Activated CD8-positive, alpha-beta memory T cell treated with anti-CD3 and anti-CD28 coated beads, Interleukin-2, amount 50 U/mL, for 48 hours (primary cell): ENCODE results near the gene TUBG1.
A peak's percentile ranks its signal among the peaks of the same experiment; 100 is the strongest.

Experiments used
- DNase-seq: peaks from one replicate; pipeline ENCODE4 v3.0.0-alpha.2; 2020

TUBG1 gene

GRCh38 chr17:42609182-42609813 is at the start of gene TUBG1, which contains the start of gene RETREG3:
Gene TUBG1 (plus strand): TSS chr17:42609683. CDS start chr17:42609738, 55 bp downstream.
Gene RETREG3 (minus strand): TSS chr17:42609374. CDS start chr17:42609324, 50 bp downstream.
- peak; percentile 99 for DNase-seq

GRCh38 chr17:42560246-42560645 is 49.2 kb upstream of the TUBG1 start:
- no peak for DNase-seq

- peak; percentile 96 for DNase-seq
Observed at GRCh38 chr17:42561897-42562387, 47.5 kb upstream of the TUBG1 start, which contains the start of gene COASY. Gene COASY (plus strand): TSS chr17:42562148. CDS start chr17:42562623, 475 bp downstream.

DNA sequence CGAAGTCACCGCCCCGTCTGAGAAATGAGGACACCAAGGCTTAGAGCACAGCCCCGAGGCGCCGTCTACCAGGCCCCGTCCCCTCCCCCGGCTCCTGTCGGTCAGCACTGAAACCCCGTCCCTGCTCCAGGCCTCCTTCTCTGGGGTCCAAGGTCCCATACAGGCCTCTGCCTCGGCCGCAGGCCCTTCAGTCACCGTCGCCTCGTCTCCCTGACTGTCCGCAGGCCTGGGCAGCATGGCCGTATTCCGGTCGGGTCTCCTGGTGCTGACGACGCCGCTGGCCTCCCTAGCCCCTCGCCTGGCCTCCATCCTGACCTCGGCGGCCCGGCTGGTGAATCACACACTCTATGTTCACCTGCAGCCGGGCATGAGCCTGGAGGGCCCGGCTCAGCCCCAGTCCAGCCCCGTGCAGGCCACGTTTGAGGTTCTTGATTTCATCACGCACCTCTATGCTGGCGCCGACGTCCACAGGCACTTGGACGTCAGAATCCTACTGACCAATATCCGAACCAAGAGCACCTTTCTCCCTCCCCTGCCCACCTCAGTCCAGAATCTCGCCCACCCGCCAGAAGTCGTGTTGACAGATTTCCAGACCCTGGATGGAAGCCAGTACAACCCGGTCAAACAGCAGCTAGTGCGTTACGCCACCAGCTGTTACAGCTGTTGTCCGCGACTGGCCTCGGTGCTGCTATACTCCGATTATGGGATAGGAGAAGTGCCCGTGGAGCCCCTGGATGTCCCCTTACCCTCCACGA is 46.9 kb upstream of the TUBG1 start:
- no peak for DNase-seq

DNA sequence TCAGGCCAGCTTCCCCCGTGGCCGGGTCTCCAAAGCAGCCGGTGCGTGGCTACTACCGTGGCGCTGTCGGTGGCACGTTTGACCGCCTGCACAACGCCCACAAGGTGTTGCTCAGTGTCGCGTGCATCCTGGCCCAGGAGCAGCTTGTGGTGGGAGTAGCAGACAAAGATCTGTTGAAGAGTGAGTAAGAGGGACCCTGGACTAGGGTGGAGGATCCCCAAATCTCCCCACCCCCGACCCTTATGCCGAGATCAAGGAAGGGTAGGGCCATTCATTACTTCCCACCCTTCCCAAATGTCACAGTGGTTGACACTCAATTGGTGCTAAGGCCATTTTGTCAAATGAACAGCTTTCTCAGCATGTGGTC is 46.4 kb upstream of the TUBG1 start:
- no peak for DNase-seq

DNA sequence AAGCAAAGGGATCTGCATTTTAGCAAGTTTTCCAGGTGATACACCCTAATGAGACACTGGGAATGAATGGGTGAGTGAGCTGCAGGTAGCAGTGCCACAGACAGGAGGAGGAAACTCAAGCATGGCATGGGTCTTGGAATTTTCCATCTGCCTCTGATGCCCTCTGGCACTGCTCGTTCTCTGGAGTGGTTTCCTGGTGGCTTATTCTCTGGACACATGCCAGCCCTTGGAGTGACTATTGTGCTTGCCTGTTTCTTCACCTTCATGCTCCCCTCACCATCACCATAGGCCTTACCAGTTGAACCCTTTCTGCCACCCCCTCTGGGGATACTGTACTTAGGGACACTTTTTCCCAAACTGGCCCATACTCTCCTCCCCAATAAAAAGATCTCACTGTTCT is 45.9 kb upstream of the TUBG1 start:
- no peak for DNase-seq

GRCh38 chr17:42563950-42564349 is 45.5 kb upstream of the TUBG1 start:
- no peak for DNase-seq

DNA sequence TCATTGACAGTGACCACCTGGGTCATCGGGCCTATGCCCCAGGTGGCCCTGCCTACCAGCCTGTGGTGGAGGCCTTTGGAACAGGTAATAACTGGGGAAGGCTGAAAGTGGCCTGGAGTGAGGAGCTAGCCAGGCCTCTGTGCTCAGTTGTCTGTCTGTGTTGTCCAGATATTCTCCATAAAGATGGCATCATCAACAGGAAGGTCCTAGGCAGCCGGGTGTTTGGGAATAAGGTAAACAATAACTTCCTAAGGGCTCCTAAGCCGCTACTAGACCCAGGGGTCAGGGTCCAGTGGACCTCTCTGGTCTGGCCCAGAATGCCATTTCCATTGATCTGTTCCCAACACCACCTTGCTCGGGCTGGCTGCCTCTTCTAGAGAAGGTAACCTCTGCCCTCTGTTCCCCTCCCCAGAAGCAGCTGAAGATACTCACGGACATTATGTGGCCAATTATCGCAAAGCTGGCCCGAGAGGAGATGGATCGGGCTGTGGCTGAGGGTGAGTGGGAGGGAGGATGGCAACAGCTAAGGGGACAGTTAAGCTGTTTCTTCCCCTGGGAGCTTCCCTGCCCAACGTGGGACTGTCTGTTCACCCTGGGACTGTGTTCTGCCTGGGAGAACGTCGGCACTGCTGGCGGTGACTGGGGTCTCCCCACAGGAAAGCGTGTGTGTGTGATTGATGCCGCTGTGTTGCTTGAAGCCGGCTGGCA is 44.5 kb upstream of the TUBG1 start:
- no peak for DNase-seq

DNA sequence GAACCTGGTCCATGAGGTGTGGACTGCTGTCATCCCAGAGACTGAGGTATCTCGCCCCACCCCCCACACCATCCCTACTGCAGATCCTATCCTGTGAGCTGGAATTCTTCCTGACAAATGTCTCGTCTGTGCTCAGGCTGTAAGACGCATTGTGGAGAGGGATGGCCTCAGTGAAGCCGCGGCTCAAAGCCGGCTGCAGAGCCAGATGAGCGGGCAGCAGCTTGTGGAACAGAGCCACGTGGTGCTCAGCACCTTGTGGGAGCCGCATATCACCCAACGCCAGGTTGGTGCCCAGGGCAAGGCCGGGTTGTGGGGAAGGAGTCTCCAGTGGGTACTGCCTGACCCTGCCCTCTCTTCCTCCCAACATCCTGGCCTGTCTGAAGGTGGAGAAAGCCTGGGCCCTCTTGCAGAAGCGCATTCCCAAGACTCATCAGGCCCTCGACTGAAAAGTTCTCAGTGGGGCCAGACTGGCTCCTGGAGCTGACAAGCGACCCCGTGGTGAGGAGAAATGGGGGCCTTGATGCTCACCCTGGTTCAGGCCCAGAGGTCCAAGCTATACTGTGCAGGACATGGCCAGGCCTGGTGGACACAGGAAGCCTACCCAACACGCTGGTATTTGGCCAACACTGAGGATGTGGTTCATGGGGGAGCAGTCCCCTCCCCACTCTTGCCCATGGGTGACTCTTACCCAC is 43.8 kb upstream of the TUBG1 start:
- DNase-seq = no peak

DNA sequence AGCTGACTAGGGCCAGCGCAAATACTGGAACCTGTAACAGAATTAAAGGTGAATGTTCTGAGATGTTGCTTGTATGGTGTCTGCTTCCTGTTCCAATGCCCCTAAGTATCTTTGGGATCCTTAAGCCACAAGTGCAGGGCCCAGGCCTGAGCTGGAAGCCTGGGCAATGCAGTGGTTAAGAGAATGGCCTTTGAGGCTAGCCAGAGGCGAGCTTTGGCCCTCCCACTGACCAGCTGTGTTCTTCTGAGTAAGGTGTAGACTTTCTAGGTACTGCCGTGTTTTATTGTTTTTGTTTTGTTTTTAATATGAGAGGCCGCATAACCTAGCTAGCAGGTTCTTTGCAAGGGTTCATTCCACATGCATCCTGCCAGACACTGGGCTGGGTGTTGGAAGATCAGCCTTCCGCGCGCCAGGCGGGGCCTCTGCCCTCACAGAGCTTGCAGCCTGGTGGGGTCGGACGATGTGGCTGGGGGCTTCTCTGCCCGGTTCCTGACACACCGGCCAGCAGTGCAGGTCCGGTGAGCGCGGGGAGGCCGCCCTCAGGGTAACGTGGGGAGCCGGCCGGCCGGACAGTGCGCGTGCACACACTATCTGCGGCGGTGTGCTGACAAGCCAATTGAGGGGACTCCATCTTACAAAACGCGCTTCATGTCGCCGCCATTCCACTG is 43.1 kb upstream of the TUBG1 start:
- no peak for DNase-seq

DNA sequence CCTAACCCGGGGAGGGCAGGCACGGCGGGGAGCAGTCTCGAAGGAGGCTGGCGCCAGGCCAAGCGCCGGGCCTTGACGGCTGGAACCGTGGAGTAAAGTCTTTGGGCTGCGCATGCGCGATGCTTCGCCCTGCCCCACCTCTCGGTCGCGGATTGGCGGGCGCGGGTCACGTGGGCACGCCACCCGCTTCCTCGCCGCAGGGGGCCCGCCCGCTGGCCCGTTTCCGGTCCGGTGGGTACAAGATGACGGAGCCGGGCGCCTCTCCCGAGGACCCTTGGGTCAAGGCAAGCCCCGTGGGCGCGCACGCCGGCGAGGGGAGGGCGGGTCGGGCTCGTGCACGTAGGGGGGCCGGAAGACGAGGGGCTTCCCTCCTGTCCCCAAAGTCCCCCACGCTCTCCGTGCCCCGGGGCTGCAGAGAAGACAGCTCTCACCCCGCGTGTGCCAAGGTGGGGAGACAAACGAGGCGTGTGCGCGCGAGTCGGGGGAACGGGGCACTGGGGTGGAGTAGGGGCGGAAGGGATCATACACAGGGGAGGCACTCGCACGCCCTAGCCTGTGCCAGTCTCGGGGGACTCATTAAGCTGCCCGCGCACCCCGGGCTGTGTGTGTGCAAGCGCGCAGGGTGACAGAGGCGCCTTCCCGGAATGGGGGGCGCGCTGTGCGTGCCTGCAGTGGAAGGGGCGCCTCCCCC is 42.5 kb upstream of the TUBG1 start, which contains the start of gene MLX:
Gene MLX (plus strand): TSS at position 218 of the 691 bp plus-strand sequence. CDS start 25 bp downstream, at position 243.
- DNase-seq = peak; percentile 98

DNA sequence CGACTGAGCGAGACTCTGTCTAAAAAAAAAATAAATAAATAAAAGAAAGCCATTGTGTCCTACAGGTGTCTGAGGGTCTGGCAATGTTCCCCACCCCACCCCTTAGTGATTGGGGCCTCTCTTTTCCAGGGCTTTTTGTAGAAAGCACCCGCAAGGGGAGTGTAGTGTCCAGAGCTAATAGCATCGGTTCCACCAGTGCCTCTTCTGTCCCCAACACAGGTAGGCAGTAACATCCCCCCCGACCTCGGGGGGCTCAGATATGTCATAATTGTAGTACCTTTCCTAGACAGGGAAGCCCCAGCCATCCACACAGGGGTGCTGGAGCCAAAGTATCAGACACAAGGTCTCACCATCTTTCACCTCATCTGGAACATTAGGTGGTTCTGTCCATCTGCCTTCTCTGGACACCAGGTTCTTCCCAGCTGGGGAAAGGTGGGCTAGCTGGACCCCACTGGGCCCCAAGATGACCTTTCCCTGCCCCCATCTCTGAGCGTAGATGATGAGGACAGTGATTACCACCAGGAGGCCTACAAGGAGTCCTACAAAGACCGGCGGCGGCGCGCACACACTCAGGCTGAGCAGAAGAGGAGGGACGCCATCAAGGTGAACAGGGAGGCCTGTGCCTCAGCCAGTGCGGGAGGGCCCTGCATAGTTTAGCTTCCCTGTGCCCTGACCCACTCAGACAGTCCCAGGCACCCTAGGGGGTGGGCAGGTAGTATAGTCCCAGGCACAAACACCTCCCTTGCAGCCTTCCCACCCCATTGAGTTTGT is 41.0 kb upstream of the TUBG1 start:
- no peak for DNase-seq

DNA sequence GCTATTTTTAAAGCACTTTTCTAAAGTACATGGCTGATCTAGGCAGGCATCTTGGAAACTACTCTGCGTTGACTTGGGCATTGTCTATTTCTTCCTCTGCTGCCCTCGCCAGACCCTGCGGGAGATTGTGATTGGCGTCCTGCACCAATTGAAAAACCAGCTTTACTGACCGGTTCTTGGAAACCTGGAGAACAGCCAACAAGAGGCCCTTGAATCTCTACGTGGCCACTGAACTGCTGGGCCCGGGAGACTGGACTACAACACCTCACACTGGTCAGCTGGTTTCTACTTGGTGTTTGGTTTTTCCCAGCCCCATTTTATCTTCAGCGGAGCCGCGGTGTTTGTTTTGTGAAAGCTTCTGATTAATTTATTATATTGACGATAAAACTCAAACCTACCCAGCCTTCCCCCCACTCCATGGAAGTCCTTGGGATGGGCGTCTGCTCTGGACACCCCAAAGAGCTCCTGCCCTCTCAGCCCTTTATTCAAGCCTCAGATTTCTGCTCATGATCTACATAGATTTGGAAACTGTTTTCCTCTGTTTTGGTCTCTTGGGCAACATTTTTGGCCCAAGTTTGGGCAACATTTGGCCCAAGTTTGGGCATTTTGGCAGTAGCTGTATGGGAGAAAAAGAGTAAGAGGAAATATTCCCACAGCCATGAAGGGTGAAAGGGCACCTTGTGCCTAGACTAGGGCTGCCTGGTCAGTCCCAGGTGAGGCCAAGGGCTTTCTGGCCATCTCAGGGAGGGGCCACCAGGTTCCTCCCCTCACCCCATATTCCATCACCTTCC is 37.9 kb upstream of the TUBG1 start:
- no peak for DNase-seq

GRCh38 chr17:42573095-42573494 is 36.4 kb upstream of the TUBG1 start:
- no peak for DNase-seq

GRCh38 chr17:42574463-42574862 is 35.0 kb upstream of the TUBG1 start:
- no peak for DNase-seq

GRCh38 chr17:42577140-42577531 is 32.3 kb upstream of the TUBG1 start:
- DNase-seq = no peak

GRCh38 chr17:42577532-42578281 is 31.8 kb upstream of the TUBG1 start, which contains the start of gene PSMC3IP:
Gene PSMC3IP (minus strand): TSS chr17:42577729. CDS start chr17:42577686, 43 bp downstream.
- peak; percentile 96 for DNase-seq

DNA sequence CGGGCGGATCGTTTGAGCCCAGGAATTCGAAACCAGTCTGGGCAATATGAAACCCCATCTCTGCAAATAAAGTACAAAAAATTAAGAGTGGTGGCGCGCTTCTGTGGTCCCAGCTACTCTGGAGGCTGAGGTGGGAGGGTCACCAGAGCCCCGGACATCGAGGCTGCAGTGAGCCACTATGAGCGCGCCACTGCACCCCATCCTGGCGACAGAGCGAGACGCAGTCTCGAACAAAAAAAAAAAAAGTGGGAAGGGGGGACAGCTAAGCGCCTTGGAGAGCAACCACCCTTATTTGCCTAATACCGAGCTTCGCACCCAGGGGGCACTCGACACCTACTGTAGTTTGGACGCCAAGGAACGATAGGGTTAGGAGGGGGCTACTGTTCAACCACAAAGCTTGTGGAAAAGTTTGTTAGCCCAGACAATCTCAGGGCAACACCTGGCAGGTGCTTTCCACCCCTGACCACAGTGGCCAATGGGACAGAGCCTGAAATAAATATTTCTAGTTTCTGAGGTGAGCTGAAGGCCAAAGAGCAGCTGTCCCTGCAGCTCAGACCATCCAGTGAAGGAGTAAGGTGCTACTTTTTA is 31.1 kb upstream of the TUBG1 start:
- peak; percentile 84 for DNase-seq
